ENCODE results near the gene FAAP20. TPM values are rescaled to one million over a fixed set of nuclear protein-coding genes. Genes with fewer than 3 reads are reported as not detected.

The FAAP20 gene
- polyA plus RNA-seq, 3 donors = 41.5 to 63.2 (median 58.1) TPM

DNA sequence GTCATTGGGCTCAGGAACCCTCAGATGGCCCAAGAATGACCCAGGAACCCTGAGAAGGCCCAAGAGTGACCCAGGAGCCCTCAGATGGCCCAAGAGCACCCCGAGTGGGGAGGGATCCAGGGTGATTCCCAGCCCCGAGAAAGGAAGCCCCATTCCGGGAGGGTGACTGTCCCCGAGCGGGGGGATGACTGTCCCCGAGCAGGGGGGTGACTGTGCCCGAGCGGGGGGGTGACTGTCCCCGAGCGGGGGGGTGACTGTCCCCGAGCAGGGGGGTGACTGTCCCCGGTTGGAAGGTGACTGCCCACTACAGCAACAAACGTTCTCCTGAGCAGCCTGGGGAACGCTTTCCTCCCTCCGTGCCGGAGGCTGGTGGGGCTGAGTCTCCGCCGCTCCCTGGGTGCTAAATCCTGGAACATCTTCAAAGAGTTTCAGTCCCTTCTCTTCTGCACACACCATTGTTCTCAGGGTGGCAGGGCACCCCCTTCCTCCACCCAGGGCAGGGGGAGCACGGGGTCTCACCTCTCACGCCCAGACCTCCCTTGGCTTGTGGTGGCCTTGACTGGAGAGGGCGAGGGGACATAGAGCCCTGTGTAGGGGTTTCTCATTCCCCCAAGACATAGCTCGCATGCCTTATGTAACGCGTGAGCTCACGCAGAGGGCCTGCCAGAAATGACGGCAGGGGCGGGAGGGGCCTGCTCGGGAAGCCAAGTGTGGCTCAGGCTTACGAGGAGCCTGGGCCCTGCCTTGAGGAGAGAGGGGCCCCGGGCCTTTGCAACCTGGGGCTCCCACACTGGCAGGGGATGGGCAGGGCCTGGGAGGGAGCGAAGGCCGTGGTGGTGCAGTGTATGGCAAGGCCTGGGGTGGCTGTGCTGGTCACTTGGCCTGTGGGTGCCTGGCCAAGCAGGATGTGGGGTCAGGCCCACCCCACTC lies 19.3 kb upstream of the FAAP20 start:
- DNase-seq = no peak

- DNase-seq = peak; percentile 96
These were observed 18.2 kb upstream of the FAAP20 start for GRCh38 chr1:2212532-2213491.

DNA sequence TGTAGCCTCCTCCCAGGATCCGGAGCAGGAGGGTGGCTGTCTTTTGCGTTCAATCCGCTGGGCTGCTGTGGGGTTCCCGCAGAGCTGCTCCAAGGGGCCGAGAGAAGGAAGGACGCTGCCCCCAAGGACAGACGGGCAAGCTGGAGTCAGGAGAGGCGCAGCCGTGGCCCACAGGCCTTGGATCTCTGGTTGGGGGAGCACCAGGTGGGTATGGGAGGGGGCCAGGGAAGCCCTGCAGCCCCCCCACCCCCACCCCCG lies 17.6 kb upstream of the FAAP20 start:
- DNase-seq = no peak

DNA sequence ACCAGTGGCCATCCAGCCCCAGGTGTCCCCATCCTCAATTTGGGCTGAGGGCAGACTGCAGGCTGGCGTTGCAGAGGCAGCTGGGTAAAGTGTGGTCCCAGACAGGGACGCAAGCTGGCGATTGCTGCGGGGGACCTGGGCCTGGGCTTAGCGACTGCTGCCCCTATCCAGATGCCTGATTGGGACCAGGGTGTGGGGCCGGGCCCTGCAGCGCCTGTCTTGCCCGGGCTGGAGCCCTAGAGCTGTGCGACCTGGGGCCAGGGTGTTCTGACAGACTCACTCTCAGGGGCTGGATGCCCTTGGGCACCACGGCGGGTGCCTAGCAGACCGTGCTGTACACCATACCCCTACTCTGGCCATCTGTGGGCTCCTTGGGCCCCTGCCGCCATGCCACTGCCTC lies 16.2 kb upstream of the FAAP20 start:
- DNase-seq = no peak

- DNase-seq = no peak
These were observed 15.6 kb upstream of the FAAP20 start for GRCh38 chr1:2210084-2210653.

GRCh38 chr1:2209400-2210083 lies 15.0 kb upstream of the FAAP20 start:
- no peak for DNase-seq

- no peak for DNase-seq
These were observed 14.0 kb upstream of the FAAP20 start for GRCh38 chr1:2208309-2209239.

- DNase-seq = no peak
These were observed 12.4 kb upstream of the FAAP20 start for GRCh38 chr1:2206813-2207487.

DNA sequence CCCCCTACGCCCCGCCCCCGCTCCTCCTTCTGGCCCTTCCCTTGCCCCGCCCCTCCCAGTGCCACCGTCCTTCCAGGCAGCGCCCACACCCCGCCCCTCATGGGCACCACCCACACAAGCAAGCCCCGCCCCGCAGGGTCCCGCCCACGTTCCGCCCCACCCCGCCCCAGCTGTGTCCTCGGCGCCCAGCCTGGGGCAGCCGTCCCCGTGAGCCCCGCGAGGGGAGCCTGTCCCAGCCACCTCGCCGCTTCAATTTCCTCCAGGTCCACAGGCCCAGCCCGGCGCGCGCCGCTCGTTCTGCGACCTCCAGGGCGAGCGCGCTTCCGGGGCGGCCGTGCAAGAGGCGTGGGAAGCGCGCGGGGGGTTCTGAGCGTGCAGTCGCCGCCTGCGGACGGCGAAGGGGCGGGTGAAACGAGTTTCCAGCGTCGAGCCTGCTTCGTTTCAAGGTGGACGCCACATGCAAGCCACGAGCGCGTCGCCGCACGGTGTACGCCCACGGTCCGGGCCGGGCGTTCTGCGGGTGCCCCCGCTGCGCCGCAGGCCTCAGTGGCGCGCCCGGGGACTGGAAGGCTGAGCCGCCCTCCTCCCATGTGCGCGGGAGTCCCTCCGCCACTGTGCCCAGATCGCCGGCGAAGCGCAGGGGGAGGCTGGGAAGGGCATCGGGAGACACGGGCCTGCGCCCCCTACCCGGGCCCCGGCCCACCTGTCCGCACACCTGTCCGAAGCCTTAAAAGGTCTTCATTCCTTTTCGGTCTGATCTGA lies 10.8 kb upstream of the FAAP20 start:
- DNase-seq = peak; percentile 89

DNA sequence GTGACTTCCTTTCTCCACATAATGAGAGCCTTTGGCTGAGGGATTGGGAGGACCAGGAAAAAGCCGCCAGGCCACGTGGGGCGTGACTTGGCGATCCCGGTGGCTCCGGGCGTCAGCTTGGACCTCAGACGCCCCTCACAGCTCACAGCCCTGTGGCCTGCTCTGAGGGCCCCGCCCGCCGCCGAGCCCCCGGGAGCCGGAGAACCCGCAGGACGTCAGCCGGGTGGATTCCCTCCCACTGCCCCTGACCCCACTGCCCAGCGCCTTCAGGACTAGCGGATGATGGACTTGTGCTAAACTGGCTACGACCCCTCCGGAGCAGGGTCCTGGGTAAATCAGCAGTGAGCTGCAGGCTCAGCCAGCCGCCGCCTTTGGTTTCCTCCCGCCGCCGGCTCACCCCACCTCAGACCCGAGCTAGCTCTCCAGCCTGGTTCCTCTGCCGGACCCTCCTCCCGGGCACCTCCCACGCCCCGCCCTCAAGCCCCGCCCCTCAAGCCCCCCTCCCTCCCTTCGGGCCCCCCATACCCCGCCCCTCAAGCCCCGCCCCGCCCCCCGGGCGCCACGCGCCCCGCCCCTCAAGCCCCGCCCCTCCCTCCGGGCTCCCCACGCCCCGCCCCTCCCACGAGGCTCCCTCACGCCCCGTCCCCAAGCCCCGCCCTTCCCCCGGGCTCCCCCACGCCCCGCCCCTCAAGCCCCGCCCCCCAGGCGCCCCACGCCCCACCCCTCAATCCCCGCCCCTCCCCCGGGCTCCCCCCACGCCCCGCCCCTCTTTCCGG lies 10.0 kb upstream of the FAAP20 start:
- DNase-seq = peak; percentile 84

GRCh38 chr1:2203671-2204414 lies 9.3 kb upstream of the FAAP20 start:
- DNase-seq = no peak

DNA sequence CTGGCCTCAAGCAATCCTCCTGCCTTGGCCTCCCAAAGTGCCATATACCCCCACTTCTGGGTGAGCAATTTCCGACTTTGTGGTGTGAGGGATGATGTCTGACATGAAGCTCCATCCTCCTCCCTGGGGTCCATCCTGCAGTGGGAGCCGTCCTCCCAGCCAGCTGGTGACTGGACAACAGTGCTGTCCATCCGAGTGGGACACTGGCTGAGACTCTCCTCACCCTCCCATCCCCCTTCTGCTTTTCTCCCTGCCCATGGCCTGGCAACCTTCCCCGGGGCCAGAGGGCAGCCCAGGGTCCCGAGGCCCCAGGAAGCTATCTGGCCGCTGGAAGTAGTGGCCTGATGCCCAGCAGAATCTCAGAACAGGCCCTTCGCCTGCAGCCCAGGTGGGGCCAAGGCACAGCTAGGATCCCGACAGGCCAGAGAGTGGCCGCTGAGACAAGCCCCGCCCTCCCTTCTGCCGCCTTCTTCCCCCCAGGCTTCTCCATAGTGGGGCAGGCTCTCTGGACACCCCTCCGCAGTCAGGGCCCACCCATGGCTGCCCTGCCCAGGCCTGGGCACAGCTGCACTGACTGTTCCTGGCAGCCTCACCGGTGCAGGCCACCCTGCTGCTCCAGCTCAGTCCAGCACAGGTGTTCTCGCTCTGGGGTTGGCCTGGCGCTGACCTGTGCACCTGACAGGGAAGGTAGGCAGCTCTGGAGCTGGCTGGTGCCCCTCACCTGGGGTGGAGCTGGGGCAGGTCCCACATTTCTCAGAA lies 8.4 kb upstream of the FAAP20 start:
- DNase-seq = no peak

- no peak for DNase-seq
These were observed 7.5 kb upstream of the FAAP20 start for GRCh38 chr1:2202008-2202575.

DNA sequence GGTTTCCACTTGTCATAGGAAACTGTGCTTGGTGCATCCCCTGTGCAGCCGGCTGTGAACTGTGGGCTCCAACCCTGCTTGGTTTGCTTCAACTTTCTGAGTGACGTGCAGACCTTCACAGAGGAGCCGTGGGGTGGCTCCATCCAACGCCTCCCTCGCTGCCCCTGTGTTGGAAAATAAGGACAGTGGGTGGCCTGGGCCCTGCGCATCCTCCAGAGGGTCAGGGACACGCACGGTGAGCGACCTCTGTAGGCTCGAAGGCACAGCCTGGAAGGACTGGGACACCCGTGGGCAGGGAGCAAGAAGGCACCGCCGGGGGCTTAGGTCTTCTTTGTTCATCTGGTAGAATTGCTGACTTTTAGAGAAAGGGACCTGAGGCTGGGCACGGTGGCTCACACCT lies 6.5 kb upstream of the FAAP20 start:
- DNase-seq = no peak

GRCh38 chr1:2200308-2200943 lies 5.9 kb upstream of the FAAP20 start:
- DNase-seq = no peak
